OCI-LY3 (cell line): ENCODE data around the gene TDRD7.

Experiments used
- EZH2phosphoT487 ChIP-seq: fragments of 200-600 bp; shearing (Covaris generic); IDR thresholded peaks from 2 replicates; pipeline ENCODE4 v1.6.1; 2018; ENCODE audit warnings: antibody characterized with exemption, mixed run types, low read depth
- TF ChIP-seq, protein P1 (sequence below): fragments of 200-600, 300-600 bp; sonication (generic); IDR thresholded peaks from 2 replicates; pipeline ENCODE4 v1.5.1; 2014; ENCODE audit warnings: antibody characterized with exemption, low read length, low read depth

DNA sequence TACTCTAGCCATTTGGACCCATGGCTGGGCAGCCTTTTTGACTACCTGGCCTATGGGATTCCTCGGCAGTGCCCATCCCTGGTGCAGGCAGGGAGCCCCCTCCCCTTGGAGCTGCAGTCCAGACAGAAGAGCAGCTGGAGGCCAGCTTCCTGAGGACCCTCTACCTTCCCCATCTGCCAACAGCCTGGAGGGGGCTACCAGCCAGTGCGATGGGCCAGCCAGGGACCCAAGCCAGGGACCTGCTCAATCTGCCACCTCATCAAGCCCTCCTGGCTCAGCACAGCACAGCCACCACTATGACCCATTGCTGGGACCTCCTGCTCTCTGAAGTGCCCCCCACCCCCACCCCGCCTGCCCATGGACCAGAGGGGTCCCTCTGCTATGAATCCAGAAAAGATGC, 22.6 kb upstream of the TDRD7 start:
- TF ChIP-seq, protein P1, sequence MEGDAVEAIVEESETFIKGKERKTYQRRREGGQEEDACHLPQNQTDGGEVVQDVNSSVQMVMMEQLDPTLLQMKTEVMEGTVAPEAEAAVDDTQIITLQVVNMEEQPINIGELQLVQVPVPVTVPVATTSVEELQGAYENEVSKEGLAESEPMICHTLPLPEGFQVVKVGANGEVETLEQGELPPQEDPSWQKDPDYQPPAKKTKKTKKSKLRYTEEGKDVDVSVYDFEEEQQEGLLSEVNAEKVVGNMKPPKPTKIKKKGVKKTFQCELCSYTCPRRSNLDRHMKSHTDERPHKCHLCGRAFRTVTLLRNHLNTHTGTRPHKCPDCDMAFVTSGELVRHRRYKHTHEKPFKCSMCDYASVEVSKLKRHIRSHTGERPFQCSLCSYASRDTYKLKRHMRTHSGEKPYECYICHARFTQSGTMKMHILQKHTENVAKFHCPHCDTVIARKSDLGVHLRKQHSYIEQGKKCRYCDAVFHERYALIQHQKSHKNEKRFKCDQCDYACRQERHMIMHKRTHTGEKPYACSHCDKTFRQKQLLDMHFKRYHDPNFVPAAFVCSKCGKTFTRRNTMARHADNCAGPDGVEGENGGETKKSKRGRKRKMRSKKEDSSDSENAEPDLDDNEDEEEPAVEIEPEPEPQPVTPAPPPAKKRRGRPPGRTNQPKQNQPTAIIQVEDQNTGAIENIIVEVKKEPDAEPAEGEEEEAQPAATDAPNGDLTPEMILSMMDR: no peak
- TF ChIP-seq EZH2phosphoT487: no peak
